HCT116 (cell line): ENCODE measurements around the gene ACACB. TPM values are rescaled to one million over a fixed set of nuclear protein-coding genes. Genes with fewer than 3 reads are reported as not detected.

Experiments
- ATAC-seq: fragments of 200-7000 bp; cut with Tn5 transposase; 2 replicates; pipeline ENCODE4 v1.9.1; 2020; ENCODE audit warnings: mild to moderate bottlenecking, moderate library complexity
- BruUV-seq: library from RNA; stranded (reverse); fragments of 400-500 nt; replicated peaks from 2 replicates; lab custom pipeline; 2021; lab: Mats Ljungman, UMichigan
- CTCF ChIA-PET: fragments of 300-600 bp; sonication (Branson Sonifier 250); formaldehyde crosslinking; loops from one replicate; lab custom pipeline; 2021; ENCODE audit warnings: antibody characterized with exemption; lab: Charles Lee
- POLR2A ChIA-PET: fragments of 300-600, 350-600 bp; sonication (Branson Sonifier 250); formaldehyde crosslinking; loops from one replicate; lab custom pipeline; 2021; ENCODE audit warnings: antibody characterized with exemption; lab: Charles Lee
- RAD21 ChIA-PET, 2 experiments: fragments of 300-600 bp; sonication (Branson Sonifier 250); formaldehyde crosslinking; loops; one replicate each; lab custom pipeline; 2023; ENCODE audit warnings: low total read pairs in 2 of 2; ENCODE audit not compliant: uncharacterized antibody in 2 of 2, unreplicated experiment in 2 of 2, low non-redundant PET in 1 of 2; lab: Charles Lee
- DNase-seq: peaks from one replicate; pipeline ENCODE4 v3.0.0-alpha.2; 2010; ENCODE audit warnings: low read depth, low spot score
- H2AFZ ChIP-seq: fragments of 200-600 bp; shearing (Covaris generic), sonication (generic); 2 replicates; pipeline ENCODE4 v1.6.1; 2017; ENCODE audit warnings: low read depth, mixed run types, mixed read lengths, antibody characterized with exemption, low read length; ENCODE audit not compliant: poor library complexity, severe bottlenecking
- H3K27ac ChIP-seq: 2 replicates; pipeline ENCODE4 v1.5.1; 2012; ENCODE audit warnings: low read depth, low read length
- H3K27me3 ChIP-seq: fragments of 200-600 bp; sonication (generic); 2 replicates; pipeline ENCODE4 v1.6.1; 2016; ENCODE audit warnings: mixed run types, low read length, mixed read lengths; ENCODE audit not compliant: insufficient read depth
- H3K36me3 ChIP-seq, 2 experiments: fragments of 200-500 bp in 1 of 2; fragments of 200-600 bp in 1 of 2; sonication (Bioruptor generic) in 1 of 2; sonication (generic) in 1 of 2; 2 replicates each; pipeline versions ENCODE4 v1.5.1 to v1.6.1; 2014 to 2016; ENCODE audit warnings: low read length in 2 of 2, inconsistent platforms in 1 of 2, mixed read lengths in 1 of 2, mixed run types in 1 of 2; ENCODE audit not compliant: insufficient read depth in 2 of 2, control insufficient read depth in 1 of 2
- H3K4me1 ChIP-seq, 2 experiments: fragments of 200-600 bp in 1 of 2; sonication (generic) in 1 of 2; 2 replicates each; pipeline versions ENCODE4 v1.5.1 to v1.6.1; 2012 to 2017; ENCODE audit warnings: low read length in 2 of 2, inconsistent platforms in 1 of 2, mild to moderate bottlenecking in 1 of 2, mixed read lengths in 1 of 2, mixed run types in 1 of 2, moderate library complexity in 1 of 2; ENCODE audit not compliant: insufficient read depth in 2 of 2, control insufficient read depth in 1 of 2
- H3K4me2 ChIP-seq: fragments of 200-600 bp; sonication (generic); 2 replicates; pipeline ENCODE4 v1.6.1; 2017; ENCODE audit warnings: mixed run types, low read length, mixed read lengths
- H3K4me3 ChIP-seq, 2 experiments: fragments of 200-600 bp in 1 of 2; sonication (generic) in 1 of 2; replicated peaks in 1 of 2; 2 replicates each; pipeline ENCODE4 v1.5.1; 2011 to 2016; ENCODE audit warnings: low read length in 2 of 2, control low read depth in 1 of 2, low read depth in 1 of 2, mild to moderate bottlenecking in 1 of 2, mixed read lengths in 1 of 2, mixed run types in 1 of 2
- H3K79me2 ChIP-seq: fragments of 200-600 bp; sonication (generic); 2 replicates; pipeline ENCODE4 v1.6.1; 2017; ENCODE audit warnings: mild to moderate bottlenecking, mixed run types, low read length, moderate library complexity, mixed read lengths; ENCODE audit not compliant: insufficient read depth
- H3K9ac ChIP-seq: fragments of 200-600 bp; sonication (generic); 2 replicates; pipeline ENCODE4 v1.6.1; 2016; ENCODE audit warnings: low read length, mixed read lengths
- H3K9me2 ChIP-seq: fragments of 200-600 bp; sonication (generic), shearing (Covaris generic); 2 replicates; pipeline ENCODE4 v1.6.1; 2017; ENCODE audit warnings: mixed run types, mild to moderate bottlenecking, moderate library complexity; ENCODE audit not compliant: insufficient read depth
- H3K9me3 ChIP-seq, 2 experiments: fragments of 200-500 bp in 1 of 2; fragments of 200-600 bp in 1 of 2; sonication (Bioruptor generic) in 1 of 2; sonication (generic) in 1 of 2; 2 replicates each; pipeline ENCODE4 v1.6.1; 2014 to 2017; ENCODE audit warnings: low read length in 2 of 2, mixed read lengths in 2 of 2, inconsistent platforms in 1 of 2, low read depth in 1 of 2, mild to moderate bottlenecking in 1 of 2, mixed run types in 1 of 2, moderate library complexity in 1 of 2; ENCODE audit not compliant: control insufficient read depth in 1 of 2, insufficient read depth in 1 of 2
- H4K20me1 ChIP-seq: fragments of 200-600 bp; sonication (generic), shearing (Covaris generic); 2 replicates; pipeline ENCODE4 v1.6.1; 2017; ENCODE audit warnings: mixed run types, mild to moderate bottlenecking, moderate library complexity; ENCODE audit not compliant: insufficient read depth
- CBX3 ChIP-seq: IDR thresholded peaks from 2 replicates; pipeline ENCODE4 v1.6.1; 2012; ENCODE audit warnings: low read depth
- CTCF ChIP-seq, 3 experiments: fragments of 200-600 bp in 1 of 3; sonication (generic) in 1 of 3; IDR thresholded peaks in 2 of 3; conservative IDR thresholded peaks in 1 of 3; 2 replicates each; pipeline ENCODE4 v1.5.1; 2012 to 2017; ENCODE audit warnings: low read depth in 2 of 3, low read length in 2 of 3, antibody characterized with exemption in 1 of 3, borderline replicate concordance in 1 of 3, control low read depth in 1 of 3, mild to moderate bottlenecking in 1 of 3, mixed read lengths in 1 of 3, mixed run types in 1 of 3, moderate library complexity in 1 of 3; ENCODE audit not compliant: insufficient read depth in 1 of 3
- ELF1 ChIP-seq: IDR thresholded peaks from 2 replicates; pipeline ENCODE4 v1.6.1; 2012; ENCODE audit warnings: low read depth, borderline replicate concordance
- EZH2 ChIP-seq: fragments of 200-600 bp; sonication (generic); IDR thresholded peaks from 2 replicates; pipeline ENCODE4 v1.6.1; 2017; ENCODE audit warnings: antibody characterized with exemption, mixed run types
- JUND ChIP-seq: IDR thresholded peaks from 2 replicates; pipeline ENCODE4 v1.6.1; 2012
- POLR2A ChIP-seq: IDR thresholded peaks from 2 replicates; pipeline ENCODE4 v1.7.0; 2011; ENCODE audit warnings: borderline replicate concordance; ENCODE audit not compliant: insufficient read depth, insufficient read length; ENCODE audit errors: extremely low read depth
- POLR2AphosphoS5 ChIP-seq: IDR thresholded peaks from 2 replicates; pipeline ENCODE4 v1.6.1; 2011; ENCODE audit warnings: mild to moderate bottlenecking, low read depth, low read length, moderate library complexity
- RAD21 ChIP-seq: IDR thresholded peaks from 2 replicates; pipeline ENCODE4 v1.6.1; 2012; ENCODE audit warnings: low read depth, mild to moderate bottlenecking
- SRF ChIP-seq: IDR thresholded peaks from 2 replicates; pipeline ENCODE4 v1.6.1; 2012; ENCODE audit warnings: low read depth
- TCF7L2 ChIP-seq: IDR thresholded peaks from 2 replicates; pipeline ENCODE4 v1.7.0; 2011; ENCODE audit warnings: borderline replicate concordance, inconsistent platforms; ENCODE audit not compliant: insufficient read depth, insufficient read length; ENCODE audit errors: extremely low read depth
- YY1 ChIP-seq: IDR thresholded peaks from 2 replicates; pipeline ENCODE4 v1.6.1; 2011; ENCODE audit warnings: low read length, low read depth, moderate library complexity, mild to moderate bottlenecking; ENCODE audit not compliant: insufficient replicate concordance; ENCODE audit errors: extremely low read depth
- ZNF274 ChIP-seq: fragments of 200-500 bp; sonication (Bioruptor generic); IDR thresholded peaks from 2 replicates; pipeline ENCODE4 v1.6.1; 2014; ENCODE audit warnings: mild to moderate bottlenecking, low read depth, low read length, inconsistent platforms
- intact Hi-C: fragments of 100-400 bp; cut with micrococcal nuclease; formaldehyde crosslinking; loops from 2 replicates; pipeline ENCODE4 v1.10.0; 2022
- total RNA-seq: library from RNA; stranded (reverse); gene quantifications from one replicate; pipeline ENCODE4 v1.2.1, GENCODE V29; 2021; ENCODE audit not compliant: unreplicated experiment
- TF ChIP-seq, protein P1 (sequence below): IDR thresholded peaks from 2 replicates; pipeline ENCODE4 v1.6.1; 2012

The ACACB gene
- total RNA-seq, 1 experiment from 2014 or later = 11.1 TPM

DNA sequence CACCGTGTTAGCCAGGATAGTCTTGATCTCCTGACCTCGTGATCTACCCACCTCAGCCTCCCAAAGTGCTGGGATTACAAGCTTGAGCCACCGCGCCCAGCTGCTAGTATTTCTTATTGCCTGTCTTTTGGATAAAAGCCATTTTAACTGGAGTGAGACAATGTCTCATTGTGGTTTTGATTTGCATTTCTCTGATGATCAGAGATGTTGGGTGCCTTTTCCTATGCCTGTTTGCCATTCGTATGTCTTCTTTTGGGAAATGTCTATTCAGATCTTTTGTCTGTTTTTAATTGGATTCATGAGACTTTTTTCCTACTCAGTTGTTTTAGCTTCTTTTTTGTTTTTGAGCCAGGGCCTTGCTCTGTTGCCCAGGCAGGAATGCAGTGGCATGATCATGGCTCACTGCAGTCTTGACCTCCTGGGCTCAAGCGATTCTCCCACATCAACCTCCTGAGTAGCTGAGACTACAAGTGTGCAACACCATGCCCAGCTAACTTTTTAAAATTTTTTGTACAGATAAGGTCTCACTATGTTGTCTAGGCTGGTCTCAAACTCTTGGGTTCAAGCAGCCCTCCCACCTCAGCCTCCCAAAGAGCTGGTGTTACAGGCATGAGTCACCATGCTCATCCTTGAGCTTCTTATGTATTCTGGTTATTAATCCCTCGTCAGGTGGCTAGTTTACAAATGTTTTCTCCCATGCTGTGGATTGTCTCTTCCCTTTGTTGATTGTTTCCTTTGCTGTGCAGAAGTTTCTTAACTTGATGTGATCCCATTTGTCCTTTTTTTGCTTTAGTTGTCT lies 65.9 kb downstream of the ACACB start:
- Histone ChIP-seq H3K4me3 (no peak overlapping the region), H3K79me2 (no peaks in the 10 kb centered on the region), H2AFZ (no peak overlapping the region), H3K9me2 (no peaks in the 10 kb centered on the region), H3K9me3 (no peaks in the 10 kb centered on the region), H3K27me3 (no peaks in the 10 kb centered on the region), H3K4me2 (no peak overlapping the region), H4K20me1 (no peaks in the 10 kb centered on the region), H3K27ac (no peak overlapping the region), H3K4me1 (no peaks in the 10 kb centered on the region), H3K36me3 (no peaks in the 10 kb centered on the region), H3K9ac (no peak overlapping the region)
- TF ChIP-seq POLR2AphosphoS5 (no peak), CTCF (IDR thresholded peaks at IDR 0.05 in 2 of 3, conservative IDR thresholded peaks at IDR 0.05 in 1 of 3; ENCODE audit: borderline replicate concordance in 1 of 3, insufficient read depth in 1 of 3, low read depth in 2 of 3, low read length in 2 of 3) (no peak), SRF (no peak)
- no TSS peak for BruUV-seq
- DNase-seq (no peak), ATAC-seq (no peak)
- CTCF ChIA-PET = no interaction called here
- POLR2A ChIA-PET = no interaction called here
- intact Hi-C loops = no loop called here
- RAD21 ChIA-PET = no interaction called here

GRCh38 chr12:109185441-109185840 lies 69.1 kb downstream of the ACACB start:
- no peak for DNase-seq
- intact Hi-C loops = no loop called here
- RAD21 ChIA-PET = no interaction called here
- Histone ChIP-seq H3K4me3 (no peak overlapping the region), H3K4me1 (no peaks in the 10 kb centered on the region), H4K20me1 (no peaks in the 10 kb centered on the region), H2AFZ (no peak overlapping the region), H3K9me3 (no peaks in the 10 kb centered on the region), H3K79me2 (no peaks in the 10 kb centered on the region), H3K36me3 (no peaks in the 10 kb centered on the region), H3K27ac (no peak overlapping the region), H3K27me3 (no peaks in the 10 kb centered on the region), H3K4me2 (no peak overlapping the region), H3K9me2 (no peaks in the 10 kb centered on the region), H3K9ac (no peak overlapping the region)
- no peak for ATAC-seq
- CTCF ChIA-PET = no interaction called here
- POLR2A ChIA-PET = no interaction called here
- no TSS peak for BruUV-seq
- no peak for TF ChIP-seq CBX3
- TF ChIP-seq ZNF274 = no peak
- no peak for TF ChIP-seq TCF7L2
- TF ChIP-seq, protein P1, sequence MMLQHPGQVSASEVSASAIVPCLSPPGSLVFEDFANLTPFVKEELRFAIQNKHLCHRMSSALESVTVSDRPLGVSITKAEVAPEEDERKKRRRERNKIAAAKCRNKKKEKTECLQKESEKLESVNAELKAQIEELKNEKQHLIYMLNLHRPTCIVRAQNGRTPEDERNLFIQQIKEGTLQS = no peak
- no peak for TF ChIP-seq RAD21
- no peak for TF ChIP-seq YY1
- TF ChIP-seq POLR2AphosphoS5 = no peak
- no peak for TF ChIP-seq CTCF (IDR thresholded peaks at IDR 0.05 in 2 of 3, conservative IDR thresholded peaks at IDR 0.05 in 1 of 3; ENCODE audit: borderline replicate concordance in 1 of 3, insufficient read depth in 1 of 3, low read depth in 2 of 3, low read length in 2 of 3)
- TF ChIP-seq POLR2A = no peak
- TF ChIP-seq ELF1 = no peak
- TF ChIP-seq EZH2 = no peak
- TF ChIP-seq JUND = no peak
